GM18526 (cell line): ENCODE results near the gene SLC35E1.

Experiments used
- POLR2A ChIP-seq: IDR thresholded peaks from 3 replicates; pipeline ENCODE4 v1.6.1; 2011; ENCODE audit not compliant: insufficient read length; ENCODE audit errors: extremely low read depth

The SLC35E1 gene

DNA sequence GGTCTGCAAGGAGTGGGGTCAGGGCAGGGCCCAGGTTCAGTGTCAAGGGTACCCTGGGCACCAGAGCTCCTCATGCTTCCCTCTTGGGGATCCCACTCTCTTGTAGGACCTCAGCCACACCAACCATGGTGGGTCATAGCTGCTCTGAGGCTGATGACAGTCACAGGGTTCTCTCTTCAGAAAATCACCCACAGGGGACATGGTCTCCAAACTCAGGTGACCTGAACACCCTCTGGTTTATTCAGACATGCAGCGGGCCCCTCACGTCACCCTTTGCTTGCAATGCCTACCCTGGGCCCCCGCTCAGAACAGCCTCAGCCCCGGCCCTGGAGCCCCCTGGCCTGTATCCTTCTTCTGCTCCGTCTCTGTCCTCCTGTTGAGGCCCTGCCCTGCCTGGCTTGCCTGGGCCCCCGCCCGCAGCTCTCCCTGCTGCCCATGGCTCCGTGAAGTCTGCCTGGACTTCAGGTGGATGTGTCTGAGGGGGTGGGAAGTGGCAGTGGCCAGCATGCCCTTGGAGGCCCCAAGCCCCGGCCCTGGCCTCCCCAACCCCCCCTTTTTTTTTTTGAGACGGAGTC, 50.4 kb downstream of the SLC35E1 start:
- no peak for TF ChIP-seq POLR2A

DNA sequence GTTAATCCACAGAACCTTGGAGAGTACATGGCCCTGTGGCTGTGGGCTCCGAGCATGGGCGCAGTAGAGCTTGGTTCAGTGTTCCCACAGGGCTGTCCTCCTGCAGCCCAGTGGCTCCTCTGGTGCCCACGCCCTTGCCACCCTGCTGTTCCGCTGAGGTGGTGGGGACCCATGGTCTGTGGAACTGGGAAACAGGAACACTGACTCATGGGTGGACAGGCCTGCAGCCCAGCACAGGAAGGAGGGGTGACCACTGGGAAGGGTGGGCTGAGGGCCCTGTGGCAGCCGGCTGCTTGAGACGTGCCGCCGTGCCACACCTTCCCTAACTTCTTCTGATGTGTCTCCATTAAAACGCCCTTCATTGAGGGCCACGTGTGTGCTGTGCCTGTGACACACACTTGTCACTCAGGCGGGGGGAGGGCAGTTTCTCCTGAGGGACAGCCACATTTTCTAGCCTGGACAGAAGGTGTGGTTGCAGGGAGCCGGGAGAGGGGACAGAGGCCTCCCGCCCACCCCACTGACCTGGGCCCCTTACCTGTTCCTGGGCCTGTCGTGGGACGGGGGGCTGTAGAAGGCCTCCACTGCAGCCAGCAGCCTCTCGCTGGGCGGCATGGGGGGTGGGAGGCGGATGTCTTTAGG, 51.1 kb downstream of the SLC35E1 start:
- TF ChIP-seq POLR2A = no peak

DNA sequence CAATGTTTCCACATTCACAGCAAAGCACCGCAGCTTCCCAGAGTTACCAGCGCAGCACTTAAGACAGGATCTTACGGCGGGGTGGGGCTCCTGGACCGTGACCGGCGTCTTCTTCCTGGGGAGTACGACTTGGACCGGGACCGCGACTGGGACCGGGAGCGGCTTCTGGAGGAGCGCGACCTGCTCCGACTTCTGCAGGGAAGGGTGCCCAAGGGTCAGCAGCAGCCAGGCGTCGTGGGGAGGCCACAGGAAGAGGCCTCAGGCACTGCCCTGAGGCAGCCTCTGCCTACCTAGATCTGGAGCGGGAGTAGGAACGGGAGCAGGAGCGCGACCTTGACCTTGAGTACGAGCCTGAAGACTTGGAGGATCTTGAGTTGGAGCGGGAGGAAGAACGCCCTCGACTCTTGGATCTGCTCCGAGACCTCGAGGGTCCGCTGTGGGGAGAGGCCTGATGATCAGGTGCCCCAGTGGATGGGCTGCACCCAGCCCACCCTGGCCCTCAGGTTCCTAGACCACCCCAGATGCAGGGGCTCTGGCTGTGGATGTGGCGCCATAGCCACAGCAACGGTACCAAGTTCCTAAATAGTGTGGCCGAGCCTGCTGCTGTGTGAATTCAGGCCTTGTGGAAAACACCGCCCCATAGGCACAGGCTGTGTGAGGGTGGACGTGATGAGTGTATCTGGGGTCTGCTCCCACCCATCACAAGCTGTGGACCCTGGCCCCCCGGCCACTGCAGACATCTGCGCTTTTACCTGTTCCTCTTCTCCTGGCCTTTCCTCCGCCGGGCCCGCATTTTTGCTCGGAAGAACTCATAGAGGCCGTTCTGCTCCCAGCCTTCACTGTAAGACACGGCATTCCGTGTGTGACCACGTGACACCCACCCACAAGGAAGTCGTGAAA, 51.9 kb downstream of the SLC35E1 start:
- no peak for TF ChIP-seq POLR2A

DNA sequence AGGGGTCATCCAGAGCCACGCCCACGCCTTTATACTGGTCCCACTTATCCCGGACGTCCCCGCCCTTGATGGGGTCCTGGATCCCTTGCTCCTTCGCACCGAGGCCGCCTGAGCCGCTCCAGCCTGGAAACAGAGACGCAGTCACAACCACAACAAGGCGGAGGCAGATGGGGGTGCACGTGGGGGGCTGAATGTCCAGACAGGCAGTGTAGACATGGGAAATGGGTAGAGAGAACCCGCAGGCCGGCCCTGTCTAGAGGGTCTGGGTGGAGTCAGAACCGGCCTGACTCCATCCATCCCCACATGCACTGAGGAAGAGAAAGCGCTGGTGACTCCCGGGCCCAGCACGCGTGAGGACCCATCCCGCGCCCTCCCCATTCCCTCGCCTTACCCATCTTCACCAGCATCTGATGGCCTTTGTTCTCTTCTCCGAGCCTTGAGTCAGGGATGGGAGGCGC, 53.0 kb downstream of the SLC35E1 start:
- TF ChIP-seq POLR2A = no peak

DNA sequence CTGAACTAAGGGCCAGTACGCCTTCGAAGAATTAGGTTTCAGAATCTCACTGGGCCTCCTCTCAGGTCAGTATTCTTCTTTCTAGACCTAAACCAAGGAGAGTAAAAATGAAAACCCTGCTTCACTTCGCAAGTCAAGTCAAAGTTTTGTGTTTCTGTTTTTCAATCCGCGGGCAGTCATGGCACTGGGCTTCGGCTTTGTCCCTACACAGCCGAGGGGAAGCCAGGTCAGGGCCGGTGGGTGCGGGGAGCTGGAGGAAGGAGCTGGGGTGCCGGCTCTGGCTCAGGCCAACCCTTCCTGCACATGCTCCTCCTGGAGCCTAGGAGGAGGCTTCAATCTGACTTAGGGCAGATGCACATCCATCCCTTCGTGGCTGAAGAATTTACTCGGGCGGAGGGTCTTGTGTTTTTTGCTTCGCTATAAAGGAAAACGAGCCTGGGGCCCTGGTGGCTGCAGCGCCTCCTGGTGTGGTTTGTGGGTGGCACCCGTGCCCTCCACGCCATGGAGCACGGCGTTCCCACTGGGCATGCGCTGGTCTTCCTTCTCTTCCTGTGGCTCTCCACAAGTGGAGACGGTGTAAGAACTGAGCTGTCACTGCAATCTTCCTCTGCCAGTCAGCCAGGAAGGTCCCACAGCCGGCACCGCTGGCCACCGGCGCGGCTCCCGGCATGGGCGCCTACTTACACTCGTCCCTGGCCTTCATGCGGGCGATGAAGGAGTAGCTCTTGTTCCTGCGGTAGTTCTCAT, 53.6 kb downstream of the SLC35E1 start:
- no peak for TF ChIP-seq POLR2A

DNA sequence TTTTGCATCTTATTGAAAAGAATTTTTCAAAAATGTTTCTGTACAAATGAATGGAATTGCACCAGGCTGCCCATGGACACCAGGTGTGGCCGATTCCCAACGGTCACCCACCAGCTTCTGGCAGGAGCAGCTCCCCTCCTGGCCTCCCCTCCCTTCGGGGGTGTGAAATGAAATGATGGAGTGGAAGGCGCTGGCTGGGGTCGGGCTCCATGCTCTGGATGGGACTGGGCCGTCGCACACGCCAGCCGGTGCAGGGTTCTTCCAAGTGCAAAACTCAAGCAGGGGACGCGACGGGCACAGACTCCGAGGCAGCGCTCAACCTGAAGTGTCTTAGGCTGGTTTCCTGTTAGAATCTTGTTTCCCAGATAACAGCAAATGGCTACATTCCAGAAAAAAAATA, 54.2 kb downstream of the SLC35E1 start:
- TF ChIP-seq POLR2A = no peak

DNA sequence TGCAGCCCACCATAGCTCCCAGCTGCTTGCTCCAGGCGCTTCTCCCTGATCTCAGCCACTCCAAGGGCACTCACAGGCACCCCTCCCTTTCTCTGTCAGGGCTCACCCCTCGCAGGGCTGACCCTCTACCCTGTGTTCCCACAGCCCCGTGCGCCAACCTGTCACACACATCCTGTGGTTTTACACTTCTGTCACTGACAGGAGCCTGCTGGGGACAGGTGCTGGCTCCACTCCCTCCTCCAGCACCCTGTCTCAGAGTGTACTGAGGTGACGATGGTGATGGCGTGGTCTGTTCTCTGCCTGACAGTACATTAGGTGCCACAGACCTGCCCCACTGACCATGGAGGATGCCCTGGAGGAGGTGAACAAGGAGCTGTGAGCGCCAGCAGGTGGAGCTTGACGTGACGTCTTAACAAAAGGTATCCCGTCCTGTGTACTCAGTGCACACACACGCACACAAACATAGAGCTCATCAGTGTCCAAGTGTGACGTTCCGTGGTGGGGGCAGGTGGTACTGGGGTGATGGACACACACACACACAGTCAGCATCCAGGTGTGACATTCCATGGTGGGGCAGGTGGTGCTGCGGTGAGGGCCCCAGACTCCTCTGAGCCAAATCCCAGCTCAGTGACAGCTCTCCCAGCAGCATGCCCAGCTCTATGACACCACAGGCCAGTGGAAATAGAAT, 55.1 kb downstream of the SLC35E1 start:
- TF ChIP-seq POLR2A = no peak

DNA sequence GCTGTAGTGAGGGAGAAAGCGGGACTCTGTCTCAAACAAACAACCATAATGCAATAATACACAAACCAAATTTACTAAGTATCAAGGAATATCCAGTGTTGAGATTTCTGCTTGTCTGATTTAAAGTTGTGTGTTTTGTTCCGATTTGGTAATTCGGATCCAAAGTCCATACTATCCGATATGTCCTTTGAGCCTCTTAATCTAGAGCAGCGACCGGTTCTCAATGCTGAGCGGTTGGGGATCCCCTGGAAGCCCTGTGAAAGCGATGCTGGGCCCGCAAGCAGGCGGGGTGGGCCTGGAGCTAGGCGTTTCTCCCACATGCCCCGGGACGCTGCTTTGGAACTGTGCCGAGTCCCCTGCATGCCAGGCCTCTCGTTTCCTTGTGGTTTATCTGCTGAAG, 55.8 kb downstream of the SLC35E1 start:
- no peak for TF ChIP-seq POLR2A

DNA sequence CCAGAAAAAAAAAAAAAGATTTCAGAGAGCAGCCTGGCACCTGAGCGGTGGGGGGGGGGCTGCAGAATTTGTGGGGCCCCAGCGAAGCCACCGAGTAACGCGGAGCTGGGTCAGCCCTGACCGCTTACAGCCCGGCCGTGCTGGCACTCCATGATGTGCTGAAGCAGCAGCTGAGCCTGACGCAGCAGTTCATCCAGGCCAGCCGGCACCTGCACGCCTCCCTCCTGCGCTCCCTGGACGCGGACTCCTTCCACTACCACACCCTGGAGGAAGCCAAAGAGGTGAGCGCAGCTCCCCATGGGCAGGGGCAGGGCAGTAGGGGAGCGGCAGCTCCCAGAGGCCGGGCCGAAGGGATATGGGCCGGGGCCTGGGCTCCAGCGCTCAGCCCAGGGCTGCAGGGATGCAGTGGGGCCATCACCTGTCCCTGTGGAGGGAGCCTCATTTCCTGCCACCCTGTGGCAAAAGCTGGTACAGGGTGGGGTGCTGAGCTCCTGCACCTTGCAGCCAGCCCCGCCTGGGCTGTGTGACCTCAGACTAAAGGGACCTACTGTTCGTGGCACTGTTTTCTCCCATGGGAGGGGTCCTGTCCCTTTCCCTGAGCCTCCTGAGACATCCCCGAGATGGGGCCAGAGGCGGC, 57.7 kb downstream of the SLC35E1 start:
- TF ChIP-seq POLR2A = no peak

DNA sequence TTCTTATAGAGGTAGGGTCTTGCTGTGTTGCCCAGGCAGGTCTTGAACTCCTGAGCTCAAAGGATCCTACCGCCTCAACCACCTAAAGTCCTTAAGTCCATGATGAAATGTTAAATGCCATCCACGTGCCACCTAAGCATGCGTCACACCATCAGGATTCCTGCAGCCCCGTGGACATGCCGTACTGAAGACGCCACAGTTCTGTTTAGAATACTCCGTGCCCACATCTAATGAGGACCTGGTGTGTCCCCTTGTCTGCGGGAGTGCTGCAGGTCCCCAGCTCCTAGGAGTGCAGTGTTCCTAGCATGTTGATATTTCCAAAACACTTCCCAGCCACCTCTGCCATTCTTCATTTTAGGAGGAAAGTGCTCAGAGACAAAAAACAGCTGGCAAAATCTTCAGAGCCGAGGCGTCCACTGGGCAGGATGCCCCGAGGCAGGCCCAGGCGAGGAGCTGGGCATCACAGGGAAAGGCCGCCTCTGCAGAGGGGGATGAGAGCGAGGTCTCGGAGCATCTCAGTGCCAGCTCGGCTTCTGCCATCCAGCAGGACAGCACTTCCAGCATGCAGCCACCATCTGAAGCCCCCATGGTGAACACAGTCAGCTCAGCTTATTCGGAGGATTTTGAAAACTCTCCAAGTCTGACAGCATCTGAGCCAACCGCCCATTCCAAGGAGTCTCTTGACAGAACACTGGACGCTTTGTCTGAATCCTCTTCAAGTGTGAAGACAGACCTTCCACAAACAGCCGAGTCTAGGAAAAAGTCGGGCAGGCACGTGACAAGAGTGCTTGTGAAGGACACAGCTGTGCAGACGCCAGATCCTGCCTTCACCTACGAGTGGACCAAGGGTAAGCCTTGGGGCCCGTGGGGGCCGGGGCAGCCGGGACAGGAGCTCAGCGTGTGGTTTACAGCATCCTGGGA, 62.8 kb downstream of the SLC35E1 start:
- TF ChIP-seq POLR2A = no peak

DNA sequence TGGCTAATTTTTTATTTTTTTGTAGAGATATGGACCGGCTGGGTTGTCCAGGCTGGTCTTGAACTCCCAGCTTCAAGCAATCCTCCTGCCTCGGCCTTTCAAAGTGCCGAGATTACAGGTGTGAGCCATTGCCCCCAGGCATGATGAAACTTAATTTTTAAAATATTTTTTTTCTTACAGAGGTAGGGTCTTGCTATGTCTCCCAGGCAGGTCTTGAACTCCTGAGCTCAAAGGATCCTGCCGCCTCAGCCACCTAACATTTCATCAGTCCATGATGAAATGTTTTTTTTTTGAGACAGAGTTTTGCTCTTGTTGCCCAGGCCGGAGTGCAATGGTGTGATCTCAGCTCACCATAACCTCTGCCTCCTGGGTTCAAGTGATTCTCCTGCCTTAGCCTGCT, 63.7 kb downstream of the SLC35E1 start:
- TF ChIP-seq POLR2A = no peak

DNA sequence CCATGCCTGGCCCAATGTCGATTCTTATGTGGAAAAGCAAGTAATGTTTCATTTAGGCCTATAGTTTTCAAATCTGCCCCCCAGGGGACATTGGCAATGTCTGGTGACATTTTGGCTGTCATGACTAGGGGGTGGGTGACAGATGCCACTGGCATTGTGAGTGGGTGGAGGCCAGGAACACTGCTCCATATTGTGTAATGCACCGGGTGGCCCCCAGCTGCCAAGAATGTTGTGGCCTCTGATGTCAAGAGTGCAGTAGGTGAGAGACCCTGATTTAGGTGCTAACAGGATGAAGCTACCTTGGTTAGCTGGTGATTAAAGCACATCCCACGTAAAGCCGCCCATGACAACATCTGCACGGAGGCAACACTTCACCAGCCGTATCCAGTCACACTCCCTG, 65.3 kb downstream of the SLC35E1 start:
- TF ChIP-seq POLR2A = no peak

DNA sequence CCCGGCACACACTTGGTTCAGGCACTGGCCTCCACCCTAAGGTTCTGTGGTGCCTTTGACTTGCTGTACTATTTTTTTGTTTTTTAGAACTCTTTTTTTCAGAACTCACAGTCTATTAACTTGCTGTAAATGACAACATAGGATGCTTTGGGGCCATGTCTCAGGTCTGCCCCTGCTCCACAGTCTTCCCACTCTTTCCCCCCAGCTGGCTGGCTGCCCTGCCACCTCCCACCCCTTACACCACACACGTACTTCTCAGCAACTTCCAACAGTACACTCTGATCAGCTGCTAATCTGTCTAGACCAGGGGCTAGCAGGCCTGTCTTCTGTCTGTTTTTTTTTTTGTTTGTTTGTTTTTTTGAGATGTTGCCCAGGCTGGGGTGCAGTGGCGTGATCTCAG, 67.9 kb downstream of the SLC35E1 start:
- no peak for TF ChIP-seq POLR2A
